ENCODE results near the gene ZNF320. TPM values are rescaled to one million over a fixed set of nuclear protein-coding genes. Genes with fewer than 3 reads are reported as not detected.
"Not testable (repeated sequence)": the region's sequence is repeated elsewhere in the genome, so short reads cannot be mapped to it uniquely, and the experiment has no call there.

The ZNF320 gene
- total RNA-seq, 2 donors from 2014 or later: 4.0 to 5.1 TPM

GRCh38 chr19:52936954-52937325 is 39.5 kb upstream of the ZNF320 start:
- Mint-ChIP-seq H3K27me3 (no peaks in the 10 kb centered on the region), H3K27ac (no peak overlapping the region), H3K4me3 (no peak overlapping the region), H3K4me1 (peaks cover 14% of the 10 kb centered on the region), H3K36me3 (ENCODE audit: low read depth) (peaks cover 6% of the 10 kb centered on the region)
- DNase-seq: no peak
- ATAC-seq: no peak
- no peaks in the 10 kb centered on the region for H3K9me3 ChIP-seq (ENCODE audit: control insufficient read depth, low read length, poor library complexity, severe bottlenecking)

GRCh38 chr19:52936151-52936953 is 38.9 kb upstream of the ZNF320 start:
- ATAC-seq (no peak), DNase-seq (no peak)
- Mint-ChIP-seq H3K27me3 (no peaks in the 10 kb centered on the region), H3K36me3 (ENCODE audit: low read depth) (peaks cover 5% of the 10 kb centered on the region), H3K4me3 (no peak overlapping the region), H3K27ac (no peak overlapping the region), H3K4me1 (peaks cover 8% of the 10 kb centered on the region)
- H3K9me3 ChIP-seq (ENCODE audit: control insufficient read depth, low read length, poor library complexity, severe bottlenecking): no peaks in the 10 kb centered on the region

- H3K4me1 Mint-ChIP-seq: peaks cover 6% of the 10 kb centered on the region
- H3K27ac Mint-ChIP-seq: no peak overlapping the region
- H3K4me3 Mint-ChIP-seq: no peak overlapping the region
- ATAC-seq: no peak
- H3K36me3 Mint-ChIP-seq (ENCODE audit: low read depth): peaks cover 3% of the 10 kb centered on the region
- no peak for DNase-seq
- no peaks in the 10 kb centered on the region for H3K27me3 Mint-ChIP-seq
- H3K9me3 ChIP-seq (ENCODE audit: control insufficient read depth, low read length, poor library complexity, severe bottlenecking): no peaks in the 10 kb centered on the region
Measured at GRCh38 chr19:52935434-52935833, 38.0 kb upstream of the ZNF320 start.

GRCh38 chr19:52924641-52925040 is 27.2 kb upstream of the ZNF320 start:
- not testable (repeated sequence) for ATAC-seq, H3K27me3 Mint-ChIP-seq

GRCh38 chr19:52923778-52924593 is 26.6 kb upstream of the ZNF320 start:
- H3K9me3 ChIP-seq (ENCODE audit: control insufficient read depth, low read length, poor library complexity, severe bottlenecking): no peaks in the 10 kb centered on the region
- DNase-seq: no peak
- no peak for ATAC-seq
- H3K36me3 Mint-ChIP-seq (ENCODE audit: low read depth): peaks cover 8% of the 10 kb centered on the region
- peak overlapping the region; percentile 92 for H3K27ac Mint-ChIP-seq
- H3K4me1 Mint-ChIP-seq: peaks cover 19% of the 10 kb centered on the region
- peak overlapping the region; percentile 87 for H3K4me3 Mint-ChIP-seq
- H3K27me3 Mint-ChIP-seq: no peaks in the 10 kb centered on the region

More at GRCh38 chr19:52924641-52925040, 27.2 kb upstream of the ZNF320 start:
- not testable (repeated sequence) for DNase-seq; H3K4me3 Mint-ChIP-seq; H3K27ac Mint-ChIP-seq; H3K9me3 ChIP-seq (ENCODE audit: control insufficient read depth, low read length, poor library complexity, severe bottlenecking)
- Mint-ChIP-seq H3K4me1 (peaks cover 19% of the 10 kb centered on the region), H3K36me3 (ENCODE audit: low read depth) (peaks cover 11% of the 10 kb centered on the region)

GRCh38 chr19:52922841-52923777 is 25.7 kb upstream of the ZNF320 start, which contains the start of gene ZNF888:
Gene ZNF888 (minus strand): TSS chr19:52923428. CDS start chr19:52917873, 5,555 bp downstream.
- no peaks in the 10 kb centered on the region for H3K9me3 ChIP-seq (ENCODE audit: control insufficient read depth, low read length, poor library complexity, severe bottlenecking)
- peak; percentile 74 to 83 (median 82) for DNase-seq
- peak within 1 kb of the TSS; percentile 92 for H3K27ac Mint-ChIP-seq
- peak; percentile 100 for ATAC-seq
- H3K4me1 Mint-ChIP-seq: peaks cover 19% of the 10 kb centered on the region
- H3K4me3 Mint-ChIP-seq: peak within 1 kb of the TSS; percentile 87
- H3K36me3 Mint-ChIP-seq (ENCODE audit: low read depth): peaks cover 8% of the 10 kb centered on the region
- H3K27me3 Mint-ChIP-seq: no peaks in the 10 kb centered on the region

- Mint-ChIP-seq H3K27ac (no peak overlapping the region), H3K4me1 (peaks cover 12% of the 10 kb centered on the region), H3K27me3 (no peaks in the 10 kb centered on the region), H3K4me3 (no peak overlapping the region), H3K36me3 (ENCODE audit: low read depth) (peaks cover 8% of the 10 kb centered on the region)
- no peak for DNase-seq
- no peaks in the 10 kb centered on the region for H3K9me3 ChIP-seq (ENCODE audit: control insufficient read depth, low read length, poor library complexity, severe bottlenecking)
- ATAC-seq: no peak
Measured at GRCh38 chr19:52917531-52917930, 20.1 kb upstream of the ZNF320 start.

- Mint-ChIP-seq H3K27ac (no peak overlapping the region), H3K4me3 (no peak overlapping the region), H3K27me3 (no peaks in the 10 kb centered on the region), H3K4me1 (no peaks in the 10 kb centered on the region), H3K36me3 (ENCODE audit: low read depth) (peaks cover 3% of the 10 kb centered on the region)
- ATAC-seq (no peak), DNase-seq (no peak)
- peaks cover 6% of the 10 kb centered on the region for H3K9me3 ChIP-seq (ENCODE audit: control insufficient read depth, low read length, poor library complexity, severe bottlenecking)
Measured at GRCh38 chr19:52910648-52911047, 13.2 kb upstream of the ZNF320 start.

- H3K9me3 ChIP-seq (ENCODE audit: control insufficient read depth, low read length, poor library complexity, severe bottlenecking); ATAC-seq; DNase-seq; H3K36me3 Mint-ChIP-seq (ENCODE audit: low read depth); H3K4me3 Mint-ChIP-seq; H3K27ac Mint-ChIP-seq; H3K27me3 Mint-ChIP-seq; H3K4me1 Mint-ChIP-seq: not testable (repeated sequence)
Measured at GRCh38 chr19:52904052-52904780, 6.8 kb upstream of the ZNF320 start.

- ATAC-seq: no peak
- no peak overlapping the region for H3K27ac Mint-ChIP-seq
Measured at GRCh38 chr19:52901842-52902241, 4.4 kb upstream of the ZNF320 start.

GRCh38 chr19:52898596-52898995 is 1.2 kb upstream of the ZNF320 start:
- not testable (repeated sequence) for DNase-seq; H3K27ac Mint-ChIP-seq; H3K36me3 Mint-ChIP-seq (ENCODE audit: low read depth); H3K4me3 Mint-ChIP-seq; H3K27me3 Mint-ChIP-seq; ATAC-seq; H3K9me3 ChIP-seq (ENCODE audit: control insufficient read depth, low read length, poor library complexity, severe bottlenecking); H3K4me1 Mint-ChIP-seq

More at GRCh38 chr19:52901842-52902241, 4.4 kb upstream of the ZNF320 start:
- no peaks in the 10 kb centered on the region for H3K36me3 Mint-ChIP-seq (ENCODE audit: low read depth)
- H3K4me1 Mint-ChIP-seq: peaks cover 4% of the 10 kb centered on the region
- H3K9me3 ChIP-seq (ENCODE audit: control insufficient read depth, low read length, poor library complexity, severe bottlenecking): no peaks in the 10 kb centered on the region
- no peak for DNase-seq
- no peak overlapping the region for H3K4me3 Mint-ChIP-seq
- no peaks in the 10 kb centered on the region for H3K27me3 Mint-ChIP-seq

- H3K27me3 Mint-ChIP-seq: no peaks in the 10 kb centered on the region
- DNase-seq (no peak), ATAC-seq (no peak)
- no peak overlapping the region for H3K27ac Mint-ChIP-seq
- peaks cover 7% of the 10 kb centered on the region for H3K4me1 Mint-ChIP-seq
- no peak overlapping the region for H3K4me3 Mint-ChIP-seq
- H3K9me3 ChIP-seq (ENCODE audit: control insufficient read depth, low read length, poor library complexity, severe bottlenecking): no peaks in the 10 kb centered on the region
- H3K36me3 Mint-ChIP-seq (ENCODE audit: low read depth): peaks cover 4% of the 10 kb centered on the region
Measured at GRCh38 chr19:52898101-52898500, 666 bp upstream of the ZNF320 start.

Measured in T-helper 17 cell (primary cell).